ENCODE data around the gene TBXAS1. TPM values are rescaled to one million over a fixed set of nuclear protein-coding genes. Genes with fewer than 3 reads are reported as not detected.

TBXAS1 gene
- total RNA-seq, 2 donors from 2014 or later, result 30.1 to 66.6 TPM

DNA sequence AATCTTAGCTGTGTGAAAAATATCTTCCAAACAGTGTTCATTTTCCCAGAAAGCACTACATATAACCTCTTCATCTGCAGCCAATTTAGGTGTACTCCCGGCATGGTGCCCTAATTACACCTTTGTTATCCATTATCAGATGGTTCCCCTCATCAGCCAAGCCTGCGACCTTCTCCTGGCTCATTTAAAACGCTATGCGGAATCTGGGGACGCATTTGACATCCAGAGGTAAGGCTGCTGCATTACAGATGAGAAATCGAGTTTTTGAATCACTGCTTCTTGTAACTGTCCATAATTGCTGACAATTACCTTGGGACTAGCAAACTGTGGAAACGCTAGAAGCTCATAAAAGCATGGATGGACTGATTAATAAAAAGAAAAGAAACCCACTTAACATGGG, 124.2 kb downstream of the TBXAS1 start:
- Histone ChIP-seq H3K9me3 (no peaks in the 10 kb centered on the region), H3K27me3 (replicated peaks; ENCODE audit: insufficient read depth) (no peaks in the 10 kb centered on the region), H3K27ac (no peak overlapping the region), H3K4me1 (ENCODE audit: control insufficient read depth in 1 of 2, low read depth in 2 of 2) (no peaks in the 10 kb centered on the region), H3K4me3 (no peak overlapping the region), H3K36me3 (no peaks in the 10 kb centered on the region)
- ATAC-seq (ENCODE audit: insufficient number of reproducible peaks, low FRiP score, low read depth), result no peak
- DNase-seq (ENCODE audit: low spot score), result no peak
- TF ChIP-seq, protein P1, sequence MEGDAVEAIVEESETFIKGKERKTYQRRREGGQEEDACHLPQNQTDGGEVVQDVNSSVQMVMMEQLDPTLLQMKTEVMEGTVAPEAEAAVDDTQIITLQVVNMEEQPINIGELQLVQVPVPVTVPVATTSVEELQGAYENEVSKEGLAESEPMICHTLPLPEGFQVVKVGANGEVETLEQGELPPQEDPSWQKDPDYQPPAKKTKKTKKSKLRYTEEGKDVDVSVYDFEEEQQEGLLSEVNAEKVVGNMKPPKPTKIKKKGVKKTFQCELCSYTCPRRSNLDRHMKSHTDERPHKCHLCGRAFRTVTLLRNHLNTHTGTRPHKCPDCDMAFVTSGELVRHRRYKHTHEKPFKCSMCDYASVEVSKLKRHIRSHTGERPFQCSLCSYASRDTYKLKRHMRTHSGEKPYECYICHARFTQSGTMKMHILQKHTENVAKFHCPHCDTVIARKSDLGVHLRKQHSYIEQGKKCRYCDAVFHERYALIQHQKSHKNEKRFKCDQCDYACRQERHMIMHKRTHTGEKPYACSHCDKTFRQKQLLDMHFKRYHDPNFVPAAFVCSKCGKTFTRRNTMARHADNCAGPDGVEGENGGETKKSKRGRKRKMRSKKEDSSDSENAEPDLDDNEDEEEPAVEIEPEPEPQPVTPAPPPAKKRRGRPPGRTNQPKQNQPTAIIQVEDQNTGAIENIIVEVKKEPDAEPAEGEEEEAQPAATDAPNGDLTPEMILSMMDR (IDR thresholded peaks at IDR 0.05), result no peak

DNA sequence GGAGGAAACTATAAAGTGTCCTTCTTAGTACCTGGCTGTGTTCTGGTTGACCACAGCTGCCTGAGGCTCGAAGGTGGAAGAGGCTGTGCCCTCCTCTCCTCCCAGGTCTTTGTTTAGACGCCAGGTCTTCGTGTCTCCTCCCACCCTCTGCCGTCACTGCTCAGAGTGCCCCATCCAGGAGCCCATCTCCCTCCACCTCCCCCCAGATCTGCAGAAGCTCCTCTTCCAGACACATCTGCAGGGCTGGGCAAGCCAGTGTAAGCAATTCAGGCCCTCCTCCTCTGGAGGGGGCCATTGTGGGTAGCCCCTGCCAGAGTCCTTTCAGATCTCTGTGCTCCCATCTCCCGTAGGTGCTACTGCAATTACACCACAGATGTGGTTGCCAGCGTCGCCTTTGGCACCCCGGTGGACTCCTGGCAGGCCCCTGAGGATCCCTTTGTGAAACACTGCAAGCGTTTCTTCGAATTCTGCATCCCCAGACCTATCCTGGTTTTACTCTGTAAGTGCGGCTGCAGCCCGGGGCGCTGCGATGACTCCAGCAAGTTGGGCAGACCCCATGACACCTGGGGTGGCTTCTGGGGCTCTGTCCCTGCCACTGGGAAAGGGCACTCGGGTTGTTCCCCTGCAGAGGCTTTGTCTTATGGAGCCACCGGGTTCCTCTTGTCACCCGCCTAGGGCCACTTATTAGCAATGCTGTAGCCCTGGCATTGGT, 126.2 kb downstream of the TBXAS1 start:
- ATAC-seq (ENCODE audit: insufficient number of reproducible peaks, low FRiP score, low read depth) (no peak), DNase-seq (ENCODE audit: low spot score) (no peak)
- no peak overlapping the region for H3K4me3 ChIP-seq
- no peaks in the 10 kb centered on the region for H3K4me1 ChIP-seq (ENCODE audit: control insufficient read depth in 1 of 2, low read depth in 2 of 2)
- no peaks in the 10 kb centered on the region for H3K27me3 ChIP-seq (replicated peaks; ENCODE audit: insufficient read depth)
- no peak overlapping the region for H3K27ac ChIP-seq
- TF ChIP-seq, protein P1 (IDR thresholded peaks at IDR 0.05), result no peak
- no peaks in the 10 kb centered on the region for H3K9me3 ChIP-seq
- no peaks in the 10 kb centered on the region for H3K36me3 ChIP-seq

DNA sequence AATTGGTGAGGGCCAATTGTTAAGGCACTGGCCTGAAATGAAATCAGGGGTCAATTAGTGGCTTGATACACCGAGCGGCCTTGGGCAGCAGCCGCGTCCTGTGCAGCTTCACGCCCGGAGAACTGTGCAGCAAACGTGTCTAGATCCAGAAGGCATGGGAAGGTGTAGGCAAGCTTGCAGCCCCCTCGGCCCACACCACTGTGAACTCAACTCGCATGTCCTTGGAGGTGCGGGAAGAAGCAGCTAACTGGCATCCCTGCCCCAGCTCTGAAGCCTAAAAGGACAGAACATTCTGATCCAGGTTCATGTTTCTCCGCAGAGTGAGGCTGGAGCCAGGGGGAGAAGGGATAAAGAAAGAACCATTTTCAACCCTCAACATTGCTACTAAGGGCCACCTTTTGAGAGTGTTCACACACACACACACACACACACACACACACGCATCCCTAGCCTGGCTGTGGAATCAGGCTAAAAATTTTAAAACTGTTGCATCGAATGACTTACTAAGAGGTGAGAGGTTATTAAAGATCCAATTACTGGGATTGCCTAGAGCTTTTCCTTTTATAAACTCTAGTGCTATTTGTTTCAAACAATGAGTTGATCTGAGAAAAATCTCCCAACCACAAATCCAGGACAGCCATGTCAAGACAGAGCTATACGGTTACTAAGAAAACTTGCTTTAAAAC, 129.7 kb downstream of the TBXAS1 start:
- no peak for ATAC-seq (ENCODE audit: insufficient number of reproducible peaks, low FRiP score, low read depth)
- no peaks in the 10 kb centered on the region for H3K9me3 ChIP-seq
- no peak overlapping the region for H3K27ac ChIP-seq
- no peaks in the 10 kb centered on the region for H3K36me3 ChIP-seq
- no peak for DNase-seq (ENCODE audit: low spot score)
- H3K4me3 ChIP-seq, result no peak overlapping the region
- TF ChIP-seq, protein P1 (IDR thresholded peaks at IDR 0.05), result no peak
- H3K27me3 ChIP-seq (replicated peaks; ENCODE audit: insufficient read depth), result no peaks in the 10 kb centered on the region
- no peaks in the 10 kb centered on the region for H3K4me1 ChIP-seq (ENCODE audit: control insufficient read depth in 1 of 2, low read depth in 2 of 2)

DNA sequence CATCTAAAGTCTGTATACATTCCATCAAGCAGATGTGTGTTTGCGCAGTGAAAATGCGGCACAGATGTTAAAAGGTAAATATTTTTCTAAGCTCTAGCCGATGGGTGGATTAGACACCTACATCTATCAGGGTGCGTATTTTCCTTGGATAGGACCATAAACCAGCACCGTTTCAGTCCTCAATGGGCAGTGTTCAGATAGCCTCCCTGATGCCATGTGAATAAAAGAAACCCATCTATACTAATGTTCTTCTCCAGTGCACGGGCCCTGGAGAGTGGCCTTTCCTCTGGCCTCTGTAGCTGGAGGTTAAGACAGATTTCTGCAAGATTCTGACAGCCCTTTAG, 130.2 kb downstream of the TBXAS1 start:
- DNase-seq (ENCODE audit: low spot score) (no peak), ATAC-seq (ENCODE audit: insufficient number of reproducible peaks, low FRiP score, low read depth) (no peak)
- no peaks in the 10 kb centered on the region for H3K27me3 ChIP-seq (replicated peaks; ENCODE audit: insufficient read depth)
- H3K27ac ChIP-seq, result no peak overlapping the region
- TF ChIP-seq, protein P1 (IDR thresholded peaks at IDR 0.05), result no peak
- H3K9me3 ChIP-seq, result no peaks in the 10 kb centered on the region
- H3K36me3 ChIP-seq, result no peaks in the 10 kb centered on the region
- no peak overlapping the region for H3K4me3 ChIP-seq
- H3K4me1 ChIP-seq (ENCODE audit: control insufficient read depth in 1 of 2, low read depth in 2 of 2), result no peaks in the 10 kb centered on the region

DNA sequence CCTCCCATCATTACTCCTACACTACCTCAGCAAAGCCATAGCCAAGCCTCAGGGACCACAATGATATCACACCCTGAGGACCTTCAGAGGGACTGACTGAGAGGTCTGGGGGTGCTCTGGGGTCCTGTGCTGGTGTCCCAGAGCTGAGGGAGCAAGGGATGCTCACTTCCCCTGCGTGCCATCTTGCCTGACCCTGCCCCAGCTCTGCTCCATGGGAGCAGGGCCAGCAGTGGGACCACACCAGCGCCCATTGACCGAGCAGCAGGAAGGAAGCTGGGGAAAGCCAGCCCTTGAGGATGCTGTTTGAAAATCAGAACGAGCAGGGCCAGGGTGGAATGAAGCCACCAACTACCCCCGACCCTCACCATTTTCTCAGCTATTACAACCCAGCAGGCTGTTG, 130.7 kb downstream of the TBXAS1 start:
- no peak for ATAC-seq (ENCODE audit: insufficient number of reproducible peaks, low FRiP score, low read depth)
- Histone ChIP-seq H3K27me3 (replicated peaks; ENCODE audit: insufficient read depth) (no peaks in the 10 kb centered on the region), H3K4me3 (no peak overlapping the region), H3K36me3 (no peaks in the 10 kb centered on the region), H3K9me3 (no peaks in the 10 kb centered on the region), H3K4me1 (ENCODE audit: control insufficient read depth in 1 of 2, low read depth in 2 of 2) (no peaks in the 10 kb centered on the region), H3K27ac (no peak overlapping the region)
- no peak for DNase-seq (ENCODE audit: low spot score)
- TF ChIP-seq, protein P1 (IDR thresholded peaks at IDR 0.05), result no peak

All from thoracic aorta (tissue), 2 donors.